Endothelial cell of hepatic sinusoid (primary cell): Measurements from ENCODE around the gene HDAC9.
"Not testable (repeated sequence)": the region's sequence is repeated elsewhere in the genome, so short reads cannot be mapped to it uniquely, and the experiment has no call there.

ENCODE experiments used
- in situ Hi-C: cut with HindIII; loops from 2 replicates; pipeline ENCODE4 v1.10.0; 2017; ENCODE audit warnings: low sequenced_read_pairs

Gene HDAC9

DNA sequence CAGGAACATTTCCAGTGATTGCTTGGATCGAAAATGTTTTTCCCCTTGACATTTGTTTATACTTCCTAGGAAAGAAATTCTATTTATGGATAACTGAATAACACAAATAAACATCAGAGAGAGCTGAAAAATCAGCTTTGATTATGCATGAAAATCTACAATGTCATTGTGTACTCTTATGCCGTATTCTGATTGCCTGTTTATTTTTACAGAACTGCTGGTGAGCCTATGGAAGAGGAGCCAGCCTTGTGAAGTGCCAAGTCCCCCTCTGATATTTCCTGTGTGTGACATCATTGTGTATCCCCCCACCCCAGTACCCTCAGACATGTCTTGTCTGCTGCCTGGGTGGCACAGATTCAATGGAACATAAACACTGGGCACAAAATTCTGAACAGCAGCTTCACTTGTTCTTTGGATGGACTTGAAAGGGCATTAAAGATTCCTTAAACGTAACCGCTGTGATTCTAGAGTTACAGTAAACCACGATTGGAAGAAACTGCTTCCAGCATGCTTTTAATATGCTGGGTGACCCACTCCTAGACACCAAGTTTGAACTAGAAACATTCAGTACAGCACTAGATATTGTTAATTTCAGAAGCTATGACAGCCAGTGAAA is 500.4 kb downstream of the HDAC9 start:
- in situ Hi-C loops, result no loop called here

DNA sequence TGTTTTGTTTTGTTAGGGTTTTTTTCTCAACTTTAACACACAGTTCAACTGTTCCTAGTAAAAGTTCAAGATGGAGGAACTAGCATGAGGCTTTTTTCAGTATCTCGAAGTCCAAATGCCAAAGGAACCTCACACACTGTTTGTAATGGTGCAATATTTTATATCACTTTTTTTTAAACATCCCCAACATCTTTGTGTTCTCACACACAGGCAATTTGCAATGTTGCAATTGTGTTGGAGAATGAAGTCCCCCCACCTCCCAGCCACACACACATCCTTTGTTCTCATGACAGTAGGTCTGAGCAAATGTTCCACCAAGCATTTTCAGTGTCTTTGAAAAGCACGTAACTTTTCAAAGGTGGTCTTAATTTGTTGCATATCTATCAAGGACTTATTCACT is 501.0 kb downstream of the HDAC9 start:
- in situ Hi-C loops, result no loop called here

DNA sequence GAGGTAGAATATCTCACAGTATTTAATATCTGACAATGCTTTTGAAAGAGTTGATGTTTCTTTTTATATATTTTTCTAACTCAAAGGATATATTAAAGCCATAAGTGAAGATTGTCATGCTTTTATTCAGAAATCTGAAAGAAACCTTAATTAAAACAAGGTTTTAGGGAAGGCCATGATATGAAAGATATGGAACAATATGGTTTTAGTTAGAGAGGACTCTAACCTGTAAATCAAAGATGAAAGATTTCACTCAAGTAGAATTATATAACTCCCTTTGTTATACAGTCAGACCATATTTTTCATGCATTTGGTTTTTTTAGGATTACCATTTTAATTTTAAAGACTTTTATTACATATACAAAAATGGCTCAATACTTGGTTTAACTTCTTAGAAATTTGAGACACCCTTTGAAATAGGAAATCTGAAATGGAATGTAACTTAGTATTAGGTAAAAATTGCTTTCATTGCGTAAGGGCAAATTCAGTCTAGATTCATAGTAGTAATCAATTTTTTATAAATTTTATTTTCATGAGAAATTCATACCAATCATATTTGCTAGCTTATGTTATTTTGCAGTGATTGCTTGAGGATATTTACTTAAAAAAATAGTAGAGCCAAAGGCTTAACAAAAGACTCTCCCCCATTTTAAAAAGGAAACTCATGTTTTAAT is 502.1 kb downstream of the HDAC9 start:
- in situ Hi-C loops, result no loop called here

DNA sequence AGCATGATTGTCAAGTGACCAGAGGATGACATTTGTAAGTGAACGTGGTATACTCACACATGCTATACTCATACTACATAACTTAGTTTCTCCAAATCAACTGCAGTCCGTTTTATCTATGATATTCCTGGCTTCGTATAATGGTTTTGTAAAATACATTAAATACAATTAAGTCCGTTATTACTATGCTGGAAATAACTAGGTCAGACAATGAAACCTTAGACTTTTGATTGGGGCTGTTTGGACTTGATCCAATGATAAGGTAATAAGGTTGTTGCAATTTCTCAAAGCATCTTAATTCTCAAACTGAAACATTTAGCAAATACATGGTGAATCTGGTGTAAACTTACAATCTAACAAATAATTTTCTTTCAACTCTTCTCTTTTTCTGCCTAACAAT is 504.9 kb downstream of the HDAC9 start:
- in situ Hi-C loops, result no loop called here

DNA sequence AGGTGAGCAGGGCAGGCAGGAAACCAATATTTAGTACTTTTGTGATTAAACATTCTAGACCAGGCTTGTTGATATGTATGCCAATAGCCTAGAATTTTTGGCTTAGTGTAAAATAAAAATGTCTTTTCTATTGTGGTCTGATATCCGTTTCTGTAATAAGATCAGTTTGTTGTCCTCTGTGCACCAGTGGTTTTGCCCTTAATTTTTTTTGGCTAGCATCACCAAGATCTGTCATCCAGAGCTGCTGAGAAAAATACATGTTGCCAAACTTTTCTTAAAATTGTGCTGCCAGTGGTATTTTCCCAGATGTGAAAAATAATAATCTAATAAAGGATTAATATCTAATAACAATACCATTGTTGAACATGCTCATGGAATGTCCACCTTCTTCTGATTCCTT is 506.3 kb downstream of the HDAC9 start:
- in situ Hi-C loops, result no loop called here

DNA sequence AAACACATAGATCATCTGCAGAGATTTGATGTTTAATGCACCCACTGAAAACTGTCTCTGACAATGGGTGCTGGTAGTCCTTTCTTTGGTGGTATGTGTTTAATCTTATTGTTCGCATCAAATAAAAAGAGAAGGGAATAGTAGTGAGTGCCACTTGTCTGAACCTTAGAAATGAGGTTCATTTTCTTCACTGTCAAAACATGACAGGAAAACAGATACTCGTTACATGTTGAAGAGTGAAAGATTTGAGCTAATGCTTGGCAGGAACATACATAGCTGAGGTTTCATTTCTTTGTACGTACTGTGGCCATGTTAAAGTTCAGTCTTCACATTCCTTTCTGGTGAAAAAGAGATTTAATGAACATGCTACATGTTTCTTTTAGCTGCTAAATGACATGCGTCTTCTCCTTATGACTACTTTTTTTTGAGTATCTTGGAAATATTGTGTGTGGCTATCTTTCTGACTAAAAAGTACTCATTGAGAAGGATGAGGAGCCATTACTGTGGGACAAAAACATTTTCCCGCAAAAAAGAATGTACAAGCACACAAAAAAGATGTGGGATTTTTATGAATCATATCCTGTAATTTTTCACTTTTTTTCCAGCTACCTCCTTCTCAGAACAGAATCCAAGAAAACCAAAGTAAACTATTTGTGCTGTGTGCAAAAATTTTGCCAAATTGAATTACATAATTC is 513.8 kb downstream of the HDAC9 start:
- in situ Hi-C loops, result no loop called here

DNA sequence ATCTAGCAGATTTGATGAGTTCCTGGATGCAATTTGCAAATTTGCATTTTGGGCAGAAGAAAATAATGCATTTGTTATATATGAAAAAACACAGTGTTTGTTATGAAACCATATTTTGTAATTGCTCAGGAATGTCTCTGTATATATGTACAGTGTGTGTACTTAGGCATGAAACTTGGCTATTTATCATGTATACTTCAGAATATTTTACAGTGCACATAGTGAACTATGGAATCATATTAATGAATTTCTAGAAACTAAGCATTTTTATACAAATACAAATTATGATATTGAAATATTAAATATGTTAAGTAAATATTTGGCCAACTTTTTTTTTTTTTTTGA is 514.4 kb downstream of the HDAC9 start:
- in situ Hi-C loops, result no loop called here

DNA sequence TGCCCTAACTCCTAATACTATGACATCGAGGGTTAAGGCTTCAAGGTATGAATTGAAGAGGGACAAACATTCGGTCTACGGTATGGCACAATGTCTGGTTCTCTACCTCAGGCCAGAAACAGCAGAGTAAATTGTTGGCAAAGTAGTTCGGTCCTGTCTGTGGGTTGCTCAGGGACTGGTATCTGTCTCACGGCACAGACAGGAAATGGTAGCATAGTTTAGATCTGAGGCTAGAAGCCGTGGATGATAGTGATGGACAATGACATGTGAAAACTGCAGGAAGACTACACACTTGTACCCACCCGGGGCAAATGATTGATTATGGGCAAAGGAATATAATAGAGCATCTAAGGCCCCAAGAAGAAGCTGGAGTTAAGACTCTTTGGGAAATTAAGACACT is 515.7 kb downstream of the HDAC9 start:
- in situ Hi-C loops, result no loop called here

DNA sequence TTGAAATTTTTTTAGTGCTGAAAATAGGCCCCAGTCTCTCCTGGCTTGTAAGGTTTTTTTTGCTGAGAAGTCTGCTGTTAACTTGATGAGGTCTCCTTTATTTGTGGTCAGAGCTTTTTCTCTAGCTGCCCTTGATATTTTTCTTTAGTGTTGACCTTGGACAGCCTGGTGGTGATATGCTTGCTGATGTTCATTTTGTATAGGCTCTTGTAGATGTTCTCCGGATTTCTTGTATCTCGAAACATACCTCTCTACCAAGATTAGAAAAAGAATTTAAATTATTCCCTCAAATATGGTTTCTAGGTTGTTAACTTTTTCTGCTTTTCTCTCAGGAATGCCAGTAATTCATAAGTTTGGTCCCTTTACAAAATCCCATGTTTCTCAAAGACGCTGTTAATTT is 519.5 kb downstream of the HDAC9 start:
- in situ Hi-C loops, result no loop called here

DNA sequence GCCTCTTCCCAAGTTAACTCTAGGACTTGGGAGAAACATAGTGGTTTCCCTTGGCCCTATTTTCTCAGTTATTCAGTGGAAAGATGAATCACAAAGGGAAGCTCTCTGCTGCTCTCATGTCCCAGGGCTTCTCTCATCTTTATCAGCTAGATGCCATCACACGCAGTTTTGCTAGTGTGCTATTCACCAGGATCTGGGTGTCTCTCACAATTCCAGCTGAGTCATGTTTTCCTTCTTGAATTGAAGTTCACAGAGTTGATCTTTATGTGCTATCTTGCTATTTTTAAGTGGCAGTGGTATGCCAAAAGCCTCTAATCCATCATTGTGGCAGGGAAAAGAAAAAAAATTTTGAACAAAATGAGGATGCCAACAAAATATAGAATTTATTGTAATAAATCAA is 520.6 kb downstream of the HDAC9 start:
- in situ Hi-C loops, result no loop called here

DNA sequence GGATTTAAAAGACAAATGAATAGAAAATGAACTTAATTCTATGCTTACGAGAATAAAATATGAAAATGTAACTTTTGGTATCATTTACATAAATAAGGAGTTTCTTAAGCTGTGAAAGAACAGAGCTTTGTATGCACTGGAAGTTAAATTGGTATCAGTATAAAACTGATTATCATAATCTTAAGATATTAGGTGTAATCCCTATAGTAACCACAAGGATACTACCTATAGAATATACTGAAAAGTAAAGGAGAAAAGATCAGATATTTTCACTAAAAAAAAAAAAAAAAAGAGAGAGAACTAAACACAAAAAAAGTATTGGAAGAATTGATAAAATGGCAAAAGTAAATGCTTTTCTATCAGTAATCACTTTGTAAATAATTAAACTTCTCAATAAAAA is 521.8 kb downstream of the HDAC9 start:
- in situ Hi-C loops, result no loop called here

DNA sequence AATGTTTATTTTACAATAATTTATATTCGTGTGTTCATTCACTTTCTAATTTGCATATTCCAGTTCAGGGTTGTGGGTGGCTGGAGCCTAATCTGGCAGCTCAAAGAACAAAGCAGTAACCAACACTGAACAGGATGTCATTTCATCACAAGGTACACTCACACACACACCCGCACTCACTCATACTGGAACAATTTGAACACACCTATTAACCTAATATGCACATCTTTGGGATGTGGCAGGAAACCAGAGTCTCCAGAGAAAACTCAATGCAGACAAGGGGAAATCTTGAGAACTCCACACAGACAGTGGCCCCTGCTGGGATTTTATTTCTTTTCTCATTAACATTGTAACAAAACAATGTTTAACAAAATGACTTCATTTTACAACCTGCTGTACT is 524.5 kb downstream of the HDAC9 start:
- in situ Hi-C loops, result no loop called here

DNA sequence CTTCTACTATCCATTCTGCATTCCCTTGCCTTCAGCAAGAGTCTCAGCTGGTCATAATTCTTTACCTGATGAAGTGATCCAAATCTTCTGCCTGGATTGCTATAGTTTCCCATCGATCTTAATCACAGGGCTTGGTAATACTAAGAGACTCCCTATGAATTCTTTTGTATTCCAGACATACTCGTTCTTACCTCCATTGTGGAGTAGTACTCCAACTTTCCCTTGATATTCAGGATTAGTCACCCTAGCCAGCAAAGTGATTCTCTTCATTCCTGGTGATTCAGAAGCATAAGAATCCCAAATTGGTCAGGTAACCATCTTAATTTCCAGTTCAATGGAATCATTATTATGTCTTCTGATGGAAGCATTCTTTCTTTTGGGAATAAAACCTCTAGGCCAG is 525.2 kb downstream of the HDAC9 start:
- in situ Hi-C loops, result no loop called here

DNA sequence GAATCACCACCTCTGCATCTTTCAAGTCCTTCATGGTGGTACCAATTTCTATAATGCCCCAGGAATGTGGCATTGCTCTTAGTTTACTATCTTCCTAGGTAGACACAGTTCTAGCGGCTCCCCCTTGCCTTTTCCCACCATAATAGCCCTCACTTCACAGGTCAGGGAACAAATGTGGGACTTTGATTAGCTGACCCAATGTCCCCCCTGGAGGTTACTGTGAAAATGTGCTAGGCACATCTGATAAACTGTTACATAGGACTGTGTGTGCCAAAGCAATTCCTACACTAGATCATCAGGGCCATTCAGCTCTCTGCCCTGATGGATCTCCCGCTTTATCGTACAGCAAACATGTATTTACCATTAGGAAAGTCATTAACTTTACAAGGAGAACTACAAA is 527.9 kb downstream of the HDAC9 start:
- in situ Hi-C loops, result no loop called here

DNA sequence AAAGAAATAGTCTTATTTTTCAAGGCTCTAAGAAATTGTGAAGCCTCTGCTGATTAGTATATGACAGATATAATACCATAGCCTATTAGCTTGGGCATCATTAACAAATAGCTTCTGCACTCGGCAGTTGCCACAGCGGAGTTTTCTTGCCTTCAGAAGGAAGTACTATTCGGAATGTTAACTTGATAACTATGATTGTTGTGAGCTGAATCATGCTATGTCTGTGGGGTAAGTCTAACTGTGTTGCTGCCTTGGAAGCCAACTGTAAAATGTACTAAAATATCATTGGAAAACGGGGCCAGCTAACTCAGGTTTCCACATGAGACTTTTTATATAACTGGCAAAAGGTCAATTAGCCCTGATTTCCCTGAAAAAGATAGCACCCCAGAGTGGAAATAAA is 528.7 kb downstream of the HDAC9 start:
- in situ Hi-C loops, result no loop called here

DNA sequence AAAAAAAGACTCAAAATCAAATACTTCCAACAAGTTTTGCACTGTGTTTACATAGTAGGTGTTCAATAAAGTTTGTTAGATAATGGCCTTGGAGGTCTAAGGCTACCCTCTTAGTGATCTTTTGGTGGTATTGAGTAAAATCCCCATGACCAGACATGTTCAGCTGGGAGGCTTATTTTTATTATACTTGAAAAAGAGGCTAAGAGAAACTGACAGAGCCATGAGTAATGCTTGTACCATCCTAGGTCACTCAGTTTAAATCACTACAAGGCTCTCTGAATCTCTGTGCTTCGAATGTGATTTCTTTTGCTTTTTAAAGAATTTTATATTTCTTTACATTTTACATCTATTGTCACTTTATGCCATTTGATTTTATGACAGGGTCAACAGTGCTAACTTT is 531.3 kb downstream of the HDAC9 start:
- in situ Hi-C loops, result no loop called here

DNA sequence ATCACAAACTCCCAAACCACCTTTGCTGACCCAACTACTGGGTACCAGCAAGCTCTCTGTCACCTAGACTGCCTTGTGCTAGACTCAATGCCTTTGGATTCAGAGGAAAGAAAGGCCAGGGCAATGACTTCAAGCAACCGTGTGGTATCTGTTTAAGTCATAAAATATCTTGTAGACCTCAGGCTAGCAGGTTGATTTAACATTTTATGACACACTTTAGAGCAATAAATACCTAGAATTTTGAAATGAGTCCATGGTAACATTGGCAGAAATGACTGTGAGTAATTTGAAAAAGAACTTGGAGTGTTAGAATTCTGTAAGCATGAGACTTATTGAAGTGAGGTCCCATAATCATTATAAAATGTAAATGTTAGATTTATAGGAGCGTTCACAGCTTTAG is 534.7 kb downstream of the HDAC9 start:
- in situ Hi-C loops, result no loop called here

DNA sequence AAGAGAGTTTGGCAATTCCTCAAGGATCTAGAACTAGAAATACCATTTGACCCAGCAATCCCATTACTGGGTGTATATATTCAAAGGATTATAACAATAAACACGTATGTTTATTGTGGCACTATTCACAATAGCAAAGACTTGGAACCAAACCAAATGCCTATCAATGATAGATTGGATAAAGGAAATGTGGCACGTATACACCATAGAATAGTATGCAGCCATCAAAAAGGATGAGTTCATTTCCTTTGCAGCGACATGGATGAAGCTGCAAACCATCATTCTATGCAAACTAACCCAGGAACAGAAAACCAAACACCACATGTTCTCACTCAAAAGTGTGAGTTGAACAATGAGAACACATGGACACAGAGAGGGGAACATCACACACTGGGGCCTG is 537.4 kb downstream of the HDAC9 start:
- in situ Hi-C loops, result not testable (repeated sequence)

DNA sequence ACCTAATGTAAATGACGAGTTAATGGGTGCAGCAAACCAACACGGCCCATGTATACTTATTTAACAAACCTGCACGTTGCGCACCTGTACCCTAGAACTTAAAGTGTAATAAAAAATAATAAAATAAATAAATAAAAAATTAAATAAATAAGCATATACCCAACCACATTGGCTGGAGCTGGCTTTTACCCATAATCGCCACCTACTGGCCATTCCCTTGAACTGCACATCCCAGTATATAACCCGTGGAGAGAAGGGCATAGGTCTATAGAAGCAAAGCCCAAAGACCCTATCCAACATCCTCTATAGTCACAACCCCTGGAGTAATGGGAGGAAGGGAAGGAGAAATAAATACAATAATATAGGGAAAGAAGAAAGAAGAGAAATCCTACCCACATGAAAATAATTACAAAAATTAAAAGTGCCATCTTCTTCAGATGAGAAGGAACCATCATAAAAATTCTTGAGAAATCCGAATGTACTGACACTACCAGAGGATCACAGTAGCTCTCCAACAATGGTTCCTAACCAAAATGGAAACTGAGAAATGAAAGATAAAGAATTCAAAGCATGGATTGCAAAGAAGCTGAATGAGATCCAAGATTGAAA is 556.3 kb downstream of the HDAC9 start:
- in situ Hi-C loops, result loop anchor here (10.0 kb wide), 1 partner anchor 207 kb away; no protein-coding TSS in a partner anchor
